Measurements from ENCODE around the gene UBA3.

- TF ChIP-seq POLR2A (IDR thresholded peaks at IDR 0.05) (no peak), POLR2AphosphoS5 (IDR thresholded peaks at IDR 0.05) (no peak), EP300 (IDR thresholded peaks at IDR 0.05) (no peak)
- TF ChIP-seq, protein P1, sequence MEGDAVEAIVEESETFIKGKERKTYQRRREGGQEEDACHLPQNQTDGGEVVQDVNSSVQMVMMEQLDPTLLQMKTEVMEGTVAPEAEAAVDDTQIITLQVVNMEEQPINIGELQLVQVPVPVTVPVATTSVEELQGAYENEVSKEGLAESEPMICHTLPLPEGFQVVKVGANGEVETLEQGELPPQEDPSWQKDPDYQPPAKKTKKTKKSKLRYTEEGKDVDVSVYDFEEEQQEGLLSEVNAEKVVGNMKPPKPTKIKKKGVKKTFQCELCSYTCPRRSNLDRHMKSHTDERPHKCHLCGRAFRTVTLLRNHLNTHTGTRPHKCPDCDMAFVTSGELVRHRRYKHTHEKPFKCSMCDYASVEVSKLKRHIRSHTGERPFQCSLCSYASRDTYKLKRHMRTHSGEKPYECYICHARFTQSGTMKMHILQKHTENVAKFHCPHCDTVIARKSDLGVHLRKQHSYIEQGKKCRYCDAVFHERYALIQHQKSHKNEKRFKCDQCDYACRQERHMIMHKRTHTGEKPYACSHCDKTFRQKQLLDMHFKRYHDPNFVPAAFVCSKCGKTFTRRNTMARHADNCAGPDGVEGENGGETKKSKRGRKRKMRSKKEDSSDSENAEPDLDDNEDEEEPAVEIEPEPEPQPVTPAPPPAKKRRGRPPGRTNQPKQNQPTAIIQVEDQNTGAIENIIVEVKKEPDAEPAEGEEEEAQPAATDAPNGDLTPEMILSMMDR (IDR thresholded peaks at IDR 0.05): no peak
These were observed 27.7 kb upstream of the UBA3 start for GRCh38 chr3:69107841-69108240.
